ENCODE measurements around the gene SUSD3. TPM values are rescaled to one million over a fixed set of nuclear protein-coding genes. Genes with fewer than 3 reads are reported as not detected.

SUSD3 gene
- total and polyA plus RNA-seq, 10 of the 15 experiments (the other 5 are each of a cell fraction or from before 2014, with no cell fraction given): 2.5 to 92.0 (median 31.1) TPM

DNA sequence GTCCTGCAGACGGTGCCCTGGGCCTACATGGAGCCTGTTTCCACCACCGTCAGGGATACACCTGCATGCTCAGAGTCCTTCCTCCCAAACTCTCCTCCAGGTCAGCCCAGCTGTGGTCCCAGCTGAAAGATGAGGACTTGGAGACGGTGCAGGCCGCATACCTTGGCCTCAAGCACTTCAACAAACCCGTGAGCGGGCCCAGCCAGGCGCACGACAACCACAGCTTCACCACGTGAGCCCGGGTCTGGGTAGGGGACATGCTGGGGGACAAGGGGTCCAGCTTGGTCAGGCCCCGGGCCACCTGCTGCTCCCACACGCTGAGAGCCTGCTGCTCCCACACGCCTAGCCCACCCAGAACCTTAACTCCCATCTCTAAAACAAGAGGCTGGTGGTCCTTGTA is 20.9 kb downstream of the SUSD3 start (continued):
- TF ChIP-seq IRF5 (IDR thresholded peaks at IDR 0.05; ENCODE audit: borderline replicate concordance): no peak
- no peak for TF ChIP-seq LARP7 (IDR thresholded peaks at IDR 0.05)
- no peak for TF ChIP-seq SIN3A (IDR thresholded peaks at IDR 0.05; ENCODE audit: low read depth, low read length)

- intact Hi-C loops (cut with micrococcal nuclease; ENCODE audit: unreplicated experiment): no loop called here
- Histone ChIP-seq H3K9me3 (replicated peaks; ENCODE audit: control insufficient read depth, insufficient read depth, low read length) (peaks cover 1% of the 10 kb centered on the region; the same call in 2 of the 3 replicates), H3K36me3 (ENCODE audit: control insufficient read depth in 2 of 2, insufficient read depth in 2 of 2, low read length in 1 of 2) (peaks cover 11 to 13% of the 10 kb centered on the region in 2 experiments; a peak in 3 of 4 replicates), H3K4me1 (ENCODE audit: control insufficient read depth, insufficient read depth, low read length) (no peaks in the 10 kb centered on the region), H3K4me3 (no peak overlapping the region), H3K27me3 (replicated peaks in 1 of 2; ENCODE audit: control insufficient read depth in 2 of 2, insufficient read depth in 2 of 2, low read length in 1 of 2) (no peaks in the 10 kb centered on the region), H2AFZ (ENCODE audit: control insufficient read depth, low read depth, low read length) (no peak overlapping the region), H3K4me2 (ENCODE audit: control insufficient read depth, insufficient read depth) (no peak overlapping the region), H3K9ac (ENCODE audit: control insufficient read depth, insufficient read depth, low read length) (no peak overlapping the region), H3K79me2 (ENCODE audit: control insufficient read depth, insufficient read depth, low read length) (no peaks in the 10 kb centered on the region), H3K27ac (ENCODE audit: control insufficient read depth, insufficient read depth) (no peak overlapping the region), H4K20me1 (ENCODE audit: control insufficient read depth, insufficient read depth) (no peaks in the 10 kb centered on the region)
- 84% methylated on average over 9 of the region's 9 CpGs for WGBS (ENCODE audit: insufficient coverage, insufficient replicate concordance, low lambda C conversion rate, missing lambda C conversion rate)
- ChIA-PET SMC1A (ENCODE audit: uncharacterized antibody, unreplicated experiment) (interaction anchor here (1.2 kb wide), 1 partner anchor 16 kb away, joined by 4 read pairs; no protein-coding TSS in a partner anchor), CTCF (no interaction called here), POLR2A (interaction anchor here (0.7 kb wide), 1 partner anchor 83 kb away, joined by 3 read pairs; no protein-coding TSS in a partner anchor), RAD21 (ENCODE audit: unreplicated experiment) (no interaction called here)
- no peak for TF ChIP-seq YY1 (IDR thresholded peaks at IDR 0.05; ENCODE audit: low read depth, low read length)
- no TSS peak for BruUV-seq (replicated peaks)
- no peak for FAIRE-seq
- DNase-seq (ENCODE audit: low read depth, low spot score): no peak
- no peak for ATAC-seq
- in situ Hi-C loops (cut with MboI): no loop called here
These were observed 21.9 kb downstream of the SUSD3 start for GRCh38 chr9:93080406-93080805.

DNA sequence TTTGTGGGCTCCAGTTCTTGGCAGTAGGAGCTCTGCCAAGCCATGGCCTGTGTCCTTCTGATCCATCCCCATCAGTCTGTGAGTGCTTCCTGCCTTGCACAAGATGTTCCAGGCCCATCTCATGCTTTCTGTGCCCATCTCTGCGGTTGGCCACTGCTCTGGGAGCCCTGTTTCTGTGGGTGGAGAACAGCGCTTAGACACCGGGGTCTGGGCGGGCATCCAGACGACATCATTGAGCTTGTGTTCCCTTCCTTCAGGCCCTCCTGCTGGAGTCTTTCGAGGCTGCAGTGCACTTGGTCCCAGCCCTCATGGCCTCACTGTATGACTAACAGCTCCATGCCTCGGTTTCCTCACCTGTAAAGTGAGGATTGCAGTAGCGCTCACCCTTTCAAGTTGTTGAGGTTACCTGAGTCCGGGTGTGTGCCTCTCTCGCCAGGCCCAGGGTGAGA is 22.6 kb downstream of the SUSD3 start:
- FAIRE-seq: no peak
- SMC1A ChIA-PET (ENCODE audit: uncharacterized antibody, unreplicated experiment): interaction anchor here (0.6 to 1.2 kb wide), 2 partner anchors 17 to 163 kb away, joined by 3 to 4 read pairs; no protein-coding TSS in a partner anchor
- TF ChIP-seq LARP7 (IDR thresholded peaks at IDR 0.05): no peak
- no peak for TF ChIP-seq CTCF (IDR thresholded peaks at IDR 0.05 in 2 of 3, conservative IDR thresholded peaks at IDR 0.05 in 1 of 3; ENCODE audit: control insufficient read depth in 2 of 3, extremely low read depth in 1 of 3, insufficient read depth in 1 of 3, low read depth in 3 of 3, low read length in 3 of 3)
- no peak for TF ChIP-seq TBL1XR1 (IDR thresholded peaks at IDR 0.05; ENCODE audit: low read depth, low read length)
- no peak for TF ChIP-seq MEF2A (IDR thresholded peaks at IDR 0.05; ENCODE audit: insufficient read depth, low read depth, low read length)
- TF ChIP-seq EP300 (IDR thresholded peaks at IDR 0.05; ENCODE audit: borderline replicate concordance in 1 of 2, control insufficient read depth in 1 of 2, low read depth in 2 of 2, low read length in 2 of 2): no peak
- no peak for TF ChIP-seq PBX3 (IDR thresholded peaks at IDR 0.05; ENCODE audit: insufficient replicate concordance, low read depth, low read length)
- TF ChIP-seq RELA (IDR thresholded peaks at IDR 0.05; ENCODE audit: borderline replicate concordance, partially characterized antibody): no peak
- no peak for TF ChIP-seq ZNF217 (IDR thresholded peaks at IDR 0.05)

More for the DNA sequence above, 22.6 kb downstream of the SUSD3 start:
- ChIA-PET RAD21 (ENCODE audit: unreplicated experiment) (no interaction called here), CTCF (no interaction called here), POLR2A (no interaction called here)
- no peak overlapping the region for H3K27ac ChIP-seq (ENCODE audit: control insufficient read depth, insufficient read depth)
- no peak for DNase-seq (ENCODE audit: low read depth, low spot score)
- no peak overlapping the region for H2AFZ ChIP-seq (ENCODE audit: control insufficient read depth, low read depth, low read length)
- H4K20me1 ChIP-seq (ENCODE audit: control insufficient read depth, insufficient read depth): no peaks in the 10 kb centered on the region
- H3K79me2 ChIP-seq (ENCODE audit: control insufficient read depth, insufficient read depth, low read length): no peaks in the 10 kb centered on the region
- 95% methylated on average over 10 of the region's 10 CpGs for WGBS (ENCODE audit: insufficient coverage, insufficient replicate concordance, low lambda C conversion rate, missing lambda C conversion rate)
- H3K4me2 ChIP-seq (ENCODE audit: control insufficient read depth, insufficient read depth): no peak overlapping the region
- peaks cover 1% of the 10 kb centered on the region; the same call in 2 of the 3 replicates for H3K9me3 ChIP-seq (replicated peaks; ENCODE audit: control insufficient read depth, insufficient read depth, low read length)
- no peaks in the 10 kb centered on the region for H3K27me3 ChIP-seq (replicated peaks in 1 of 2; ENCODE audit: control insufficient read depth in 2 of 2, insufficient read depth in 2 of 2, low read length in 1 of 2)
- in situ Hi-C loops (cut with MboI) (no loop called here), intact Hi-C loops (cut with micrococcal nuclease; ENCODE audit: unreplicated experiment) (no loop called here)
- no peak overlapping the region for H3K4me3 ChIP-seq
- peaks cover 3% of the 10 kb centered on the region; the same call in 1 of the 2 replicates for H3K4me1 ChIP-seq (ENCODE audit: control insufficient read depth, insufficient read depth, low read length)
- peaks cover 13 to 17% of the 10 kb centered on the region in 2 experiments for H3K36me3 ChIP-seq (ENCODE audit: control insufficient read depth in 2 of 2, insufficient read depth in 2 of 2, low read length in 1 of 2)
- H3K9ac ChIP-seq (ENCODE audit: control insufficient read depth, insufficient read depth, low read length): no peak overlapping the region
- ATAC-seq: no peak
- BruUV-seq (replicated peaks): no TSS peak
